PC-3 (cell line): ENCODE measurements around the gene TRAPPC11. TPM values are rescaled to one million over a fixed set of nuclear protein-coding genes. Genes with fewer than 3 reads are reported as not detected.

ENCODE experiments used
- ATAC-seq: fragments of 200-7000 bp; cut with Tn5 transposase; 2 replicates; pipeline ENCODE4 v1.9.1; 2020; ENCODE audit warnings: mild to moderate bottlenecking, moderate library complexity
- BruUV-seq: library from RNA; stranded (reverse); fragments of 400-500 nt; replicated peaks from 2 replicates; lab custom pipeline; 2021; lab: Mats Ljungman, UMichigan
- CTCF ChIA-PET: fragments of 300-600 bp; sonication (Branson Sonifier 250); formaldehyde crosslinking; loops from one replicate; lab custom pipeline; 2022; ENCODE audit warnings: antibody characterized with exemption; lab: Charles Lee
- POLR2A ChIA-PET: fragments of 300-600 bp; sonication (Branson Sonifier 250); formaldehyde crosslinking; loops from one replicate; lab custom pipeline; 2022; ENCODE audit warnings: antibody characterized with exemption; ENCODE audit not compliant: unreplicated experiment; lab: Charles Lee
- DNase-seq: peaks from one replicate; pipeline ENCODE4 v3.0.0-alpha.2; 2015
- H2AFZ ChIP-seq: fragments of 300-600 bp; sonication (generic); 2 replicates; pipeline ENCODE4 v1.6.0; 2016; ENCODE audit warnings: antibody characterized with exemption, low read length
- H3F3A ChIP-seq: fragments of 300-600 bp; sonication (generic); one replicate; pipeline ENCODE4 v1.6.0; 2017; ENCODE audit warnings: antibody characterized with exemption, low read length, control low read depth, mild to moderate bottlenecking; ENCODE audit not compliant: unreplicated experiment
- H3K27ac ChIP-seq: fragments of 300-600 bp; sonication (generic); 2 replicates; pipeline ENCODE4 v1.5.1; 2016; ENCODE audit warnings: mild to moderate bottlenecking, low read length
- H3K27me3 ChIP-seq: fragments of 300-600 bp; sonication (generic); 2 replicates; pipeline ENCODE4 v1.6.1; 2016; ENCODE audit warnings: low read length, mixed read lengths
- H3K36me3 ChIP-seq: fragments of 300-600 bp; sonication (generic); 2 replicates; pipeline ENCODE4 v1.6.1; 2016; ENCODE audit warnings: low read depth, mixed run types, low read length, mixed read lengths
- H3K4me1 ChIP-seq: fragments of 300-600 bp; sonication (generic); 2 replicates; pipeline ENCODE4 v1.5.1; 2016; ENCODE audit warnings: low read length; ENCODE audit not compliant: insufficient read depth
- H3K4me2 ChIP-seq: fragments of 300-600 bp; sonication (generic); 2 replicates; pipeline ENCODE4 v1.6.0; 2016; ENCODE audit warnings: low read length
- H3K4me3 ChIP-seq: fragments of 300-600 bp; sonication (generic); 2 replicates; pipeline ENCODE4 v1.5.1; 2016; ENCODE audit warnings: mild to moderate bottlenecking, low read length, mixed read lengths
- H3K79me2 ChIP-seq: fragments of 300-600 bp; sonication (generic); 2 replicates; pipeline ENCODE4 v1.6.1; 2017; ENCODE audit warnings: low read length, mixed read lengths
- H3K9ac ChIP-seq: fragments of 300-600 bp; sonication (generic); 2 replicates; pipeline ENCODE4 v1.6.0; 2016; ENCODE audit warnings: mild to moderate bottlenecking, low read length
- H3K9me2 ChIP-seq: fragments of 300-600 bp; sonication (generic); replicated peaks from 2 replicates; pipeline ENCODE4 v1.6.1; 2016; ENCODE audit warnings: mixed run types, low read length, mixed read lengths
- H3K9me3 ChIP-seq: fragments of 300-600 bp; sonication (generic); 2 replicates; pipeline ENCODE4 v1.6.1; 2016; ENCODE audit warnings: low read length, mixed read lengths
- H4K20me1 ChIP-seq: fragments of 300-600 bp; sonication (generic); 2 replicates; pipeline ENCODE4 v1.6.1; 2016; ENCODE audit warnings: low read length, mixed read lengths
- CTCF ChIP-seq: fragments of 300-600 bp; sonication (generic); conservative IDR thresholded peaks from 2 replicates; pipeline ENCODE4 v1.5.1; 2017; ENCODE audit warnings: antibody characterized with exemption, low read depth, mild to moderate bottlenecking, low read length
- EZH2 ChIP-seq: fragments of 300-600 bp; sonication (generic); IDR thresholded peaks from one replicate; pipeline ENCODE4 v1.6.1; 2017; ENCODE audit warnings: antibody characterized with exemption, mild to moderate bottlenecking, low read length; ENCODE audit not compliant: unreplicated experiment
- EZH2phosphoT487 ChIP-seq: fragments of 300-600 bp; sonication (generic); IDR thresholded peaks from 2 replicates; pipeline ENCODE4 v1.6.1; 2018; ENCODE audit warnings: mild to moderate bottlenecking, antibody characterized with exemption, low read length, borderline replicate concordance
- intact Hi-C: fragments of 100-400 bp; cut with micrococcal nuclease; formaldehyde crosslinking; loops from 2 replicates; pipeline ENCODE4 v1.9.0; 2023
- total RNA-seq: library from RNA; depleted of rRNA; stranded (reverse); fragments of >200 nt; gene quantifications from 2 replicates; pipeline ENCODE4 v1.2.3, GENCODE V29; 2014

The TRAPPC11 gene
- total RNA-seq, 1 experiment from 2014 or later = 20.0 TPM

- DNase-seq = no peak
- ChIA-PET POLR2A (no interaction called here), CTCF (no interaction called here)
- Histone ChIP-seq H2AFZ (no peak overlapping the region), H4K20me1 (no peaks in the 10 kb centered on the region), H3K9ac (no peak overlapping the region), H3K4me1 (peaks cover 3% of the 10 kb centered on the region), H3K9me2 (no peaks in the 10 kb centered on the region), H3K27ac (no peak overlapping the region), H3K4me2 (no peak overlapping the region), H3K4me3 (no peak overlapping the region), H3K36me3 (no peaks in the 10 kb centered on the region), H3F3A (no peaks in the 10 kb centered on the region), H3K27me3 (no peaks in the 10 kb centered on the region), H3K79me2 (no peaks in the 10 kb centered on the region), H3K9me3 (no peaks in the 10 kb centered on the region)
- no peak for TF ChIP-seq EZH2phosphoT487
- TF ChIP-seq CTCF = no peak
- intact Hi-C loops = no loop called here
- ATAC-seq = no peak
- BruUV-seq = no TSS peak
These were observed 27.4 kb upstream of the TRAPPC11 start for GRCh38 chr4:183631577-183632198.

- Histone ChIP-seq H3F3A (no peaks in the 10 kb centered on the region), H3K9me3 (no peaks in the 10 kb centered on the region), H3K4me2 (no peak overlapping the region), H3K4me3 (no peak overlapping the region), H2AFZ (no peak overlapping the region), H3K27me3 (no peaks in the 10 kb centered on the region), H3K9ac (no peak overlapping the region), H3K36me3 (no peaks in the 10 kb centered on the region), H4K20me1 (no peaks in the 10 kb centered on the region), H3K79me2 (no peaks in the 10 kb centered on the region), H3K27ac (no peak overlapping the region), H3K9me2 (no peaks in the 10 kb centered on the region), H3K4me1 (peaks cover 13% of the 10 kb centered on the region)
- TF ChIP-seq CTCF = no peak
- no peak for TF ChIP-seq EZH2
- no peak for TF ChIP-seq EZH2phosphoT487
- ATAC-seq = no peak
- ChIA-PET CTCF (no interaction called here), POLR2A (no interaction called here)
- no peak for DNase-seq
- intact Hi-C loops = no loop called here
- BruUV-seq = no TSS peak
These were observed 26.4 kb upstream of the TRAPPC11 start for GRCh38 chr4:183632689-183633088.

GRCh38 chr4:183633476-183634400, 25.4 kb upstream of the TRAPPC11 start:
- Histone ChIP-seq H3K36me3 (no peaks in the 10 kb centered on the region), H2AFZ (no peak overlapping the region), H3K4me2 (no peak overlapping the region), H3F3A (no peaks in the 10 kb centered on the region), H4K20me1 (no peaks in the 10 kb centered on the region), H3K27me3 (no peaks in the 10 kb centered on the region), H3K9ac (no peak overlapping the region), H3K4me1 (peaks cover 23% of the 10 kb centered on the region), H3K4me3 (no peak overlapping the region), H3K9me3 (no peaks in the 10 kb centered on the region), H3K79me2 (no peaks in the 10 kb centered on the region), H3K9me2 (no peaks in the 10 kb centered on the region), H3K27ac (no peak overlapping the region)
- ATAC-seq (no peak), DNase-seq (no peak)
- POLR2A ChIA-PET = no interaction called here
- CTCF ChIA-PET = no interaction called here
- no TSS peak for BruUV-seq
- intact Hi-C loops = no loop called here
- TF ChIP-seq EZH2phosphoT487 = no peak
- no peak for TF ChIP-seq EZH2
- TF ChIP-seq CTCF = no peak
